GM12801 (cell line): ENCODE measurements around the gene PSKH1.

ENCODE experiments used
- TF ChIP-seq, protein P1 (sequence below): IDR thresholded peaks from one replicate; pipeline ENCODE4 v1.5.1; 2011; ENCODE audit warnings: control low read depth; ENCODE audit not compliant: insufficient read length; ENCODE audit errors: extremely low read depth

The PSKH1 gene

DNA sequence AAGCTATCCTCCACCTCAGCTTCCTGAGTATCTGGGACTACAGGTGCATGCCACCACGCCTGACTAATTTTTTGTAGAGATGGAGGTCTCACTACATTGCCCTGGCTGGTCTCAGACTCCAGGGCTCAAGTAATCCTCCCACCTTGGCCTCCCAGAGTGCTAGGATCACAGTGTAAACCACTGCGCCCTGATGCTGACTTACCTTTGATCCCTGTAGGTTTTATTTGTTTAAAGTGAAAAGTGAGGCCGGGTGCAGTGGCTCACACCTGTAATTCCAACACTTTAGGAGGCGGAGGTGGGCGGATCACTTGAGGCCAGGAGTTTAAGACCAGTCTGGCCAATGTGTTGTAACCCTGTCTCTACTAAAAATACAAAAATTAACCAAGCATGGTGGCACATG is 8.7 kb downstream of the PSKH1 start:
- TF ChIP-seq, protein P1, sequence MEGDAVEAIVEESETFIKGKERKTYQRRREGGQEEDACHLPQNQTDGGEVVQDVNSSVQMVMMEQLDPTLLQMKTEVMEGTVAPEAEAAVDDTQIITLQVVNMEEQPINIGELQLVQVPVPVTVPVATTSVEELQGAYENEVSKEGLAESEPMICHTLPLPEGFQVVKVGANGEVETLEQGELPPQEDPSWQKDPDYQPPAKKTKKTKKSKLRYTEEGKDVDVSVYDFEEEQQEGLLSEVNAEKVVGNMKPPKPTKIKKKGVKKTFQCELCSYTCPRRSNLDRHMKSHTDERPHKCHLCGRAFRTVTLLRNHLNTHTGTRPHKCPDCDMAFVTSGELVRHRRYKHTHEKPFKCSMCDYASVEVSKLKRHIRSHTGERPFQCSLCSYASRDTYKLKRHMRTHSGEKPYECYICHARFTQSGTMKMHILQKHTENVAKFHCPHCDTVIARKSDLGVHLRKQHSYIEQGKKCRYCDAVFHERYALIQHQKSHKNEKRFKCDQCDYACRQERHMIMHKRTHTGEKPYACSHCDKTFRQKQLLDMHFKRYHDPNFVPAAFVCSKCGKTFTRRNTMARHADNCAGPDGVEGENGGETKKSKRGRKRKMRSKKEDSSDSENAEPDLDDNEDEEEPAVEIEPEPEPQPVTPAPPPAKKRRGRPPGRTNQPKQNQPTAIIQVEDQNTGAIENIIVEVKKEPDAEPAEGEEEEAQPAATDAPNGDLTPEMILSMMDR, result no peak

DNA sequence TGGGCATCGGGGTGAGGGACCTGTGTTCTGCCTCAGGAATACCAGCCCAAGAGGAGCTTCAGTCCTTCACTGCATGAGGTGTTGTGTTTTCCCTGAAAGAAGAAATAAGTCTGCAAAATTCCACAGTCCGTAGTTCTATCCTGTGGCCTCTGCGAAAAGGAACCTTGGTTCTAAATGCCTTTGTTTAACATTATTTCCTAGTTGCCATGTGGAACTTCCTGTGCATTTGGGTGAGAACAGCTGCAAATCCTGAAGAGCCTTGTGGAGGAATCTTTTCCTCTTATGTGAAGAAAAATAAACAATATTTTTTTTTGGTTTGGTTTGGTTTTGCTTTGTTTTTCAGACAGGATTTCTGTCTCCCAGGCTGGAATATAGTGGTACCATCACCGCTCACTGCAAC is 9.8 kb downstream of the PSKH1 start:
- TF ChIP-seq, protein P1, result no peak

DNA sequence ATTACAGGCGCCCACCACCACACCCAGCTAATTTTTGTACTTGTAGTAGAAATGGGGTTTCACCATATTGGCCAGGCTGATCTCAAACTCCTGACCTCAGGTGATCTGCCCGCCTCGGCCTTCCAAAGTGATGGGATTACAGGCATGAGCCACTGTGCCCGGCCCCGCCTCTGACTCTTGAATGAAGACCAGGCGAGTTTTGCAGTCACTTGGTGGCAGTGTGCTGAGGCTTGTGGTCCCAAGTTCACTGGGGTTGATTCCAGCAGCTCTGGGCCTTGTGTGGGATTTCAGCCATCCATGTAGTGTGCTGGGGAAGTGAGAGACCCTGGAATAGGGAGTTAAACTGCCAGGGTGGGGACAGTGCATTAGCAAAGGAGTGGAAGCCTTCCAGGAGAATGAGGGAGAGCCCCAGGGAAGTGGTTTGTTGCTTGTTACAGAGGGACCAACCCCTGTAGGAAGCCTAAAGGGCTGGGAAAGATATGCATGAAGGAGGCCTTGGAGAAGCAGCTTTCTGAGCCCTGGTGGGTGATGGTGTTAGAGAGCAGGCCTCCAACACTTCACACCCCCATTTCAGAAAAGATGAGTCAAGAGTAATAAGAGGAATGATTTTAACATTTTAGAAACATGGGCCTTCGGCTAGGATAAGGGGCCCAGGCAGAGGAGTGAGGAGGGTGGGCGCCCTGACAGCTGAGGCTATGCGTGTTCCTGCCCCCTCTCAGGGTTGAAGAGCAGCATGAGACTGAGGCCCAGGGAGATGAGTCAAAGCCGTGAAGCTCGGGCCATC is 14.5 kb downstream of the PSKH1 start:
- TF ChIP-seq, protein P1, result no peak

DNA sequence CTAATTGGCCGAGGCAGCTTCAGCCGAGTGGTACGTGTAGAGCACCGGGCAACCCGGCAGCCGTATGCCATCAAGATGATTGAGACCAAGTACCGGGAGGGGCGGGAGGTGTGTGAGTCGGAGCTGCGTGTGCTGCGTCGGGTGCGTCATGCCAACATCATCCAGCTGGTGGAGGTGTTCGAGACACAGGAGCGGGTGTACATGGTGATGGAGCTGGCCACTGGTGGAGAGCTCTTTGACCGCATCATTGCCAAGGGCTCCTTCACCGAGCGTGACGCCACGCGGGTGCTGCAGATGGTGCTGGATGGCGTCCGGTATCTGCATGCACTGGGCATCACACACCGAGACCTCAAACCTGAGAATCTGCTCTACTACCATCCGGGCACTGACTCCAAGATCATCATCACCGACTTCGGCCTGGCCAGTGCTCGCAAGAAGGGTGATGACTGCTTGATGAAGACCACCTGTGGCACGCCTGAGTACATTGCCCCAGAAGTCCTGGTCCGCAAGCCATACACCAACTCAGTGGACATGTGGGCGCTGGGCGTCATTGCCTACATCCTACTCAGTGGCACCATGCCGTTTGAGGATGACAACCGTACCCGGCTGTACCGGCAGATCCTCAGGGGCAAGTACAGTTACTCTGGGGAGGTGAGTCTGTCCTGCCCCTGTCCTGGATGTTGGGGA is 16.1 kb downstream of the PSKH1 start:
- TF ChIP-seq, protein P1, result no peak

DNA sequence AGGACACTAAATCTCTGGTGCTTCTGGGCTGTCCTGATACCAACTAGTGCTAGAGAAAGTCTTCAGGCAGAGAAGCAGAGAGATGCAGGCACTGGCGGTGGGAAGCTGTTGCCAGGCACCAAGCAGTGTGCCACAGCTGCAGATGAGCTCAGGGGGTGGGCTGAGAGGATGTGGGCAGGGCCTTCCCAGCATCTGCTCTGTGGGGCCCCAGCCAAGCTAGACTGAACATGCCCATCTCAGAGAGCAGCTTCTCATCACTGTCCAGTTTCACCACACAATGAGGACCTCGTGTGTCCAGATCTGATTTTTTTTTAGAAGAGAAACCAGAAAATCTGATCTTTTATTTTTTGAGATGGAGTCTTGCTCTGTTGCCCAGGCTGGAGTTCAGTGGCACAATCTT is 17.1 kb downstream of the PSKH1 start:
- TF ChIP-seq, protein P1, result no peak

DNA sequence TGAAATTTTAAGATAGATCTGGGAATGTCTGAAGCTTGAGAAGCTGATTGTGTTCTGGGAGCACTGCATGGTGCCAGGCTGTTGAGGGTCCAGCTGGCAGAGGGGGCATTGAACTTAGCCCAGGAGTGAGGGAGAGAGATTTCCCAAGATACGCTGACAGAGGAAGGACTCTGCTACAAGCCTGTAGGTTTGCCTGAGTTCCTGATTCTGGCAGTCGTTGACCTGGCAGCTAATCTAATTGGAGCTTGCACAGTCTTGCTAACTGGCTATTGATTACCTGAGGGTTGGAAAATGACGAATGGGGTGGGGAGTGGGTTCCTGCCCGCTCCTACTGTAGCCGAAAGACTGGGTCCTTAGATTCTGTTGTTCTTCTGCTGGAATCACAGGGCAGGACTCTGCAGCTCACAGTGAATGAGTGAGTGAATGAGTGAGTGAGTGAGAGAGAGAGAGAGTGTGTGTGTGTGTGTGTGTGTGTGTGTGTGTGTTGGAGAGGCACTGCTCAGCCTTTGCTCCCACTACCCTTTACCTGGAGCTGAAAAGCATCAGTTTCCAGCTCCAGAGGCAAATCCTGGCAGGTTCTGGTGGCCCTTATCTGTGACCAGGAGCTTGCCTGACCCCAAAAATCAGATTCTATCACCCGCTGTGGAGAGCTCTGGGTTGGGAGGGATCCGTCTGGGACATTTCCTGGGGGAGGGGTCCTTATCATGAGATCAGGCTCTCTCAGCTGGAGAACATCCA is 21.9 kb downstream of the PSKH1 start:
- TF ChIP-seq, protein P1, result no peak
